VCaP (cell line): ENCODE results near the gene LPCAT1.

Source experiments
- H3K27ac ChIP-seq: fragments of 450-650 bp; 2 replicates; pipeline ENCODE4 v1.5.1; 2017
- TF ChIP-seq, protein P1 (sequence below): fragments of 450-650 bp; conservative IDR thresholded peaks from 2 replicates; pipeline ENCODE4 v1.5.1; 2017; ENCODE audit warnings: mild to moderate bottlenecking, moderate library complexity

The LPCAT1 gene

DNA sequence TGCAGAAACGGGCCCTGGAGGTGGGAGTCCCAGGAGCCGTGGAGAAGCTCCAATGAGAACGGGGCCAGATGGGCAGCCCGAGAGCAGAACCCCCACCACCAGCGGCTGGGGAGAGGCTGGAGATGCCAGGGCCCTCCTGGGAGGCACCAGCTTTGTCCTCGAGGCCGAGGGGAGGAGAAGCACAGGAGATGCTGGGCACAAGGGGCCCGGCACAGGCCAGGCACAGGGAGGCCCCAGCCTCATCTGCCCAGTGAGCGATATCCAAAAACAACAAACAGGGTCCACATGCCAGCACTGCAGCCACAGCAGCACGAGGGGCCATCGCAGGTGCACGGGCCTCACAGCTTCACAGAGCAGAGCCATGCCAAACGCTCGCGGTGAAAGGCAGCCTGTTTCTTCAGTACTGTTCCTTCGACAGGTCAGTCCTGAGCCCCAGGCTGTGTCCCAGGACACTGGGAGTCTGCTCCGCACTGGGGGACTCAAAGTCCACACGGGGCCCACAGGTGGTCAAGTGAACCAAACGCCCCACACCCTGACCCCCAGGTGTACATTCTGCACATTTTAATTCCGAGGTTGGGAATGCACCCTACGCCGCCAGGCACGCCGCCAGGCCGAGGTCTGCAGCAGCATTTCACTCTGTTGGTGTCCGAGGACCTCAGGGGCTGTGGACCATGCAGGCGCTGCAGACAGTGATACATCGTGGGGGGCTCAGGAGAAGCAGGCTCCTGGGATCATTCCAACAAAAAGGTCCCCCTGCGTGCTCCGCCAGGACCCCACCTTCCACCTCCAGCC, 9.5 kb downstream of the LPCAT1 start:
- TF ChIP-seq, protein P1, sequence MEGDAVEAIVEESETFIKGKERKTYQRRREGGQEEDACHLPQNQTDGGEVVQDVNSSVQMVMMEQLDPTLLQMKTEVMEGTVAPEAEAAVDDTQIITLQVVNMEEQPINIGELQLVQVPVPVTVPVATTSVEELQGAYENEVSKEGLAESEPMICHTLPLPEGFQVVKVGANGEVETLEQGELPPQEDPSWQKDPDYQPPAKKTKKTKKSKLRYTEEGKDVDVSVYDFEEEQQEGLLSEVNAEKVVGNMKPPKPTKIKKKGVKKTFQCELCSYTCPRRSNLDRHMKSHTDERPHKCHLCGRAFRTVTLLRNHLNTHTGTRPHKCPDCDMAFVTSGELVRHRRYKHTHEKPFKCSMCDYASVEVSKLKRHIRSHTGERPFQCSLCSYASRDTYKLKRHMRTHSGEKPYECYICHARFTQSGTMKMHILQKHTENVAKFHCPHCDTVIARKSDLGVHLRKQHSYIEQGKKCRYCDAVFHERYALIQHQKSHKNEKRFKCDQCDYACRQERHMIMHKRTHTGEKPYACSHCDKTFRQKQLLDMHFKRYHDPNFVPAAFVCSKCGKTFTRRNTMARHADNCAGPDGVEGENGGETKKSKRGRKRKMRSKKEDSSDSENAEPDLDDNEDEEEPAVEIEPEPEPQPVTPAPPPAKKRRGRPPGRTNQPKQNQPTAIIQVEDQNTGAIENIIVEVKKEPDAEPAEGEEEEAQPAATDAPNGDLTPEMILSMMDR: no peak
- no peak overlapping the region for H3K27ac ChIP-seq

DNA sequence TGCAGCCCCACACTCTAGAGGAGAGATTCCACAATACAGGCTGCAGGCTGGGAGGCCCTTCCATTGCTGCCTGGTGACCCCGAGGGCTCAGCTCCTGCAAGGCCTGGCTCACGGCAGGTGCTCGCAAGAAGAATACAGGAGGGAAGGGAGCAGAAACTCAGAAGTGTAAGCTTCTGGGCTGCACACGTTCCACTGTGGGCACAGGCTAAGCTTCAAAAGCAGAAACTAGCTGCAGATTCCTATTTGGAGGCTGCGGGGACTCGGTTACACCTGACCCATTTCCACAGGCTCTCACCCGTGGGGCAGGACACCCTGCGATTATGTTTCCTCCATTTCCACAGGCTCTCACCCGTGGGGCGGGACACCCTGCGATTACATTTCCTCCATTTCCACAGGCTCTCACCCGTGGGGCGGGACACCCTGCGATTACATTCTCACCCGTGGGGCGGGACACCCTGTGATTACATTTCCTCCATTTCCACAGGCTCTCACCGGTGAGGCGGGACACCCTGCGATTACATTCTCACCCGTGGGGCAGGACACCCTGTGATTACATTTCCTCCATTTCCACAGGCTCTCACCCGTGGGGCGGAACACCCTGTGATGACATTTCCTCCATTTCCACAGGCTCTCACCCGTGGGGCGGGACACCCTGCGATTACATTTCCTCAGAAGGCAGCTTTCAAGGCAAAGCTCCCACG, 10.3 kb downstream of the LPCAT1 start:
- TF ChIP-seq, protein P1: no peak
- no peak overlapping the region for H3K27ac ChIP-seq

DNA sequence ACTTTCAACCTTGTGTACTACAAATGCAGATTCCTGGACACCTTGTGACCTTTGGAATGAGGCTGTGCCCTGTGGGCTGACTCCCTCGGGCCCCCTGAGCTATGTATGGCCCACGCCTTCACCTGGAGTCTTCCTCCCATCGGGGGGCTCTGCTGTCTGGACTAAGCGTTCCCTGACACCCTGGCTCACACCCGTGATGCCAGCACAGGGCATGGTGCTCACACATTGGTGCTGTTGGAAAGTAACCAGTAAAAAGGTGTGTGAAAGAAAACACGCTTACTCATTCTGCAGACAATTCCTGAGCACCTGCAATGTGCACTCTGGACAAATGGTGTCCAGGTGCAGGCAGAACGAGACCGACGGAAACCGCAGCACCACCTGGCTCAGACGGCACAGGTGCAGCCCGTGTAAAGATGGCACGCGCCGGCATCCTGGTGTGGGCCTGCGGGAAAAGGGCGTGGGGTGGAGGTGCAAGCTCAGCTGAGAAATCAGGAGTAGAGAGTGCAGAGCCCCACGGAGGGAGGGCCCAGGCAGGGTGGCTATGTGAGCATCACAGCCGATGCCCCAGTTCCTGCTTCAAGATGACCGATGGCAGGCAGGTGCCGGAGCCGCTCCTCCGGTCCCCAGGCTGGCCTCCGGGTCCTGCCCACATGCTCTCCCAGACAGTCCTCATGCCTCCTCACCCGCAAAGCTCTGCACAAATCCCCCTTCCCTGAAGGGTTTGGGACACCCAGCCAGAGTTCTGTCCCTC, 11.0 kb downstream of the LPCAT1 start:
- TF ChIP-seq, protein P1: no peak
- no peak overlapping the region for H3K27ac ChIP-seq

DNA sequence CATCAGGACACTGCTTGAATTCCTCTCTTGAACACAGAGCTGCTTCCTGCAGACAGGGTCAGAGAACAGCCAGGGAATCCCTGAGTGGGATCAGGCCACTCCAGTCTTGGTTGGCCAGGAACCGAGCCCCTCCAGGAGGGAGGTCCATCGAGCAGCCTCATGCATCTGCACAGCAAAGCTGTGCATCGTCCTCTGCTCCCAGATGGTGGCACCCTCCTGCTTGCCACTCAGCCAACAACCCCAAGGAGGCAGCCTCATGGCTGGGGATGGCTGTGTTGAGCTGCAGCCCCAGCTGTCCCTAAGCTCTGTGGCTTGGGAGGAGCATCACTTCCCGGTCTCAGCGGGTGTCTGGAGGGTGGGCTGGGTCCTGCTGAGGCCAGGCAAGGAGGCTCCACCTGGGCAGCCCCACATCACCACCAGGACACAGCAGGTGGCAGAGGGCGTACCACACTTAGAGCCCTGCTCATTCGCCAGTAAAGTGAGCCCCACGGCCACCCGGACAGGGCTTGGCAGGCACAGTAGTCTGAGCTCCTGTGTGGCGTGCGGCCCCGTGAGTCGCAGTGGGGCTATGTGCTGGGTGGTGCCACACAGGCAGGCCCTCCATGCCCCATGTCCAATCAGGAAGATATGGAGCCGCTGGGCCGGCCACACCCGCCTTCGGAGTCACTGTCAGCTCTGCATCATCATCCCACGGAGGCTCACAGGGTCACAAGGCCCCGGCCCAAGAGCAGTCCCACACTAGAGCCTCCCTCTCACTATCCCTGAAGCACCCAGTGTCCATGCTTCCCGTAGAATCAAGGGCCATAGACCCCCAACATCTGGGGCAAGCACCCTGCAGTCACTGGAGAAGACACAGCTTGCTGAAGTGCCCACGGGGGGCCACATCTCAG, 11.9 kb downstream of the LPCAT1 start:
- H3K27ac ChIP-seq: no peak overlapping the region
- TF ChIP-seq, protein P1: no peak

DNA sequence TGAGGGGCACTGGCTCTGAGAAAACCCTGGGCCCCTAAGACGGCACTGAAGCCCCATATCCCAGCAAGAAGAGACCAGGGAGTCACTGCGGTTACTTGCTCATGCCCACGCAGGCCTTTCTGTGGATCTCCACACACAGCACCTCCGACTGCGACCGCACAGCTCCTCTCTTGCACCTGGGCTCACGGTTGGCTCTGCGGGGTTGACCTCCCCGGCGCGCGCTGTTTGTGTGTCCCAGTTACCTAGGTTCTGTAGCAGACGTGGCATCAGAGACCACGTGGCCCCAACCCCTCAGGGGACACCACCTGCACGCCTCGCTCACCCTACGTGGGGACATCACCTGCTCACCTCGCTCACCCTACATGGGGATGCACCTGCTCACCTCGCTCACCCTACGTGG, 12.7 kb downstream of the LPCAT1 start:
- TF ChIP-seq, protein P1: no peak

DNA sequence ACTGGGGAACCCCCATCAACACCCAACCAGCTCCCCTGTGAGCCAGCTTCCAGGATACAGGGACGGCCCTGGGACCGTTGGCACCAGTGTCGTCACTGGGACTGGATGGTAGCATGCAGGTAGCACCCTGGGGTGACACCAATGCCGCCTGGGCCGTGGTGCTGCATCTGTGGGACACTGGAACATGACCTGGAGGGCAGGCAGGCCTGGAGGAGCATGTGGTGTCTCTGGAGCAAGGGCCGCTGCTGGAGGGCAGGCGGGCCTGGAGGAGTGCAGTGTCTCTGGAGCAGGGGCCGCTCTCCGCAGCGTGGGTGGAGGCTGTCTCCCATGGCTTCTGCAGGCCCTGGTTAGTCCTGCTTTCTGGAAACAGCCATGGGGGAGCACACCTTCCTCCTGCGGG, 13.1 kb downstream of the LPCAT1 start:
- TF ChIP-seq, protein P1: no peak
- no peak overlapping the region for H3K27ac ChIP-seq

More for the DNA sequence above, 12.7 kb downstream of the LPCAT1 start:
- H3K27ac ChIP-seq: no peak overlapping the region
